Lung microvascular endothelial cell (primary cell): ENCODE measurements around the gene DAZAP1. TPM values are rescaled to one million over a fixed set of nuclear protein-coding genes. Genes with fewer than 3 reads are reported as not detected.

ENCODE experiments used
- DNase-seq, 2 donors: peaks; one replicate each; pipeline versions ENCODE4 v3.0.0 to v3.0.0-alpha.2; 2010; ENCODE audit warnings: low read depth in 2 of 2
- total RNA-seq: library from RNA; depleted of rRNA; stranded (reverse); fragments of >200 nt; gene quantifications from 2 replicates; pipeline ENCODE4 v1.2.1, GENCODE V29; 2014

Gene DAZAP1
- total RNA-seq, 1 donor from 2014 or later, result 46.4 TPM

DNA sequence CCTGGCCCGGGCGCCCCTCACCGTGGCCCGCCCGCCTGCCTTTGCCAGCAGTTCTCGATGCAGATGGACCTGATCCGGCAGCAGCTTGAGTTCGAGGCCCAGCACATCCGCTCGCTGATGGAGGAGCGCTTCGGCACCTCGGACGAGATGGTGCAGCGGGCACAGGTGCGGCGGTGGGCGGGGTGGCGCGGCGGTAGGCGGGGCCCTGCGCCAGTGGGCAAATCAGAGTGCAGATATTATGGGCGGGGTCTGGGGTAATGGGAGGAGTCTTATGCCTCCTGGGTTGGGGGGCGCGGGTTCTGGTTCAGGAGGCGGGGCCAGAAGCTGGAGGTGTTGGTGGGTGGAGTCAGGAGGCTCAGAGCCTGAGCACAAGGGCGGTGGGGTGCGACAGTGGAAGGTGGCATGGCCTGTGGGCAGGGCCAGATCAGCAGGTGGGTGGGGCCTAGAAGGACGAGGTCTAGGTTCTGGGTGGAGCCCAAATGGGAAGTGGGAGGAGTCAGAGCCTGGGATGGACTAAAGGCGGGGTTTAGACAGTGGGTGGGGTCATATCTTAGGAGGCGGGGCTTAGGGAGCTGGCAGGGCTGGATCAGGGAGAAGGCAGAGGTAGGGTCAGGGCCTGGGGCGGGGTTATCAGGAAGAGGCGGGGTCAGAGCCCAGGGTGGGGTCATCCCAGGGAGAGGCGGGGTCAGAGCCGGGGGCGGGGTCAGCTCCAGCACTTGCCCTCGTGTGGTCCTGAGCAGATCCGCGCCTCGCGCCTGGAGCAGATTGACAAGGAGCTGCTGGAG lies 48.1 kb downstream of the DAZAP1 start:
- DNase-seq, result peak; percentile 60 to 62

DNA sequence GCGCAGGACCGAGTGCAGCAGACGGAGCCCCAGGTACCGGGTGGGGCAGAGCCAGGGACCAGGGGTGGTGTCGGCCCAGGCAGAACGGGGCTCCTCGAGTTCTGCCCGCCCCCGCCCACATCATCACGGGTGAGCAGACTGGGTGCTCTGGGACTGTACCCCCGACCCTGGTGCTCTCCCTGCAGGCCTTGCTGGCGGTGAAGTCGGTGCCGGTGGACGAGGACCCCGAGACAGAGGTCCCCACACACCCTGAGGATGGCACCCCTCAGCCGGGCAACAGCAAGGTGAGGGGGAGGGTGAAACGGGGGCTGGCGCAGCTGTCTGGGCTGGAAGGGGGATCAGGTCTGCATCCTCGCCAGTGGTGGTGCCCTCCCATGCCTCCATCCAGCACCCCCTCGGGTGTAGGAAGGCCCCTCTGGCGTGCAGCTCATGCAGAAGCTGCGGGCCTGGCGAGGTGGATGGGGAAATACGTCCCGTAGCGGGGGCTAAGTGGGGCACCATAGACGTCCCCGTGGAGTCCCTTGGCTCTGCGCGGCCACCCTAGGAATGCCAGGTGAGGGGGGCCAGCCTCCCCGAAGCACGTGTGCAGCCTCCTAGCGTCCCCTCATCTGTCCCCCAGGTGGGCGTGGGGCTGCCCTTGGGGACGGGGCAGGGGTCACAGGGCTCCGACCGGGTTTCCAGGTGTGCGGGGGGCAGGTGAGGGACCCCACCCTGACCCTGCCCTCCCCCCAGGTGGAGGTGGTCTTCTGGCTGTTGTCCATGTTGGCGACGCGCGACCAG lies 48.9 kb downstream of the DAZAP1 start:
- DNase-seq, result no peak

DNA sequence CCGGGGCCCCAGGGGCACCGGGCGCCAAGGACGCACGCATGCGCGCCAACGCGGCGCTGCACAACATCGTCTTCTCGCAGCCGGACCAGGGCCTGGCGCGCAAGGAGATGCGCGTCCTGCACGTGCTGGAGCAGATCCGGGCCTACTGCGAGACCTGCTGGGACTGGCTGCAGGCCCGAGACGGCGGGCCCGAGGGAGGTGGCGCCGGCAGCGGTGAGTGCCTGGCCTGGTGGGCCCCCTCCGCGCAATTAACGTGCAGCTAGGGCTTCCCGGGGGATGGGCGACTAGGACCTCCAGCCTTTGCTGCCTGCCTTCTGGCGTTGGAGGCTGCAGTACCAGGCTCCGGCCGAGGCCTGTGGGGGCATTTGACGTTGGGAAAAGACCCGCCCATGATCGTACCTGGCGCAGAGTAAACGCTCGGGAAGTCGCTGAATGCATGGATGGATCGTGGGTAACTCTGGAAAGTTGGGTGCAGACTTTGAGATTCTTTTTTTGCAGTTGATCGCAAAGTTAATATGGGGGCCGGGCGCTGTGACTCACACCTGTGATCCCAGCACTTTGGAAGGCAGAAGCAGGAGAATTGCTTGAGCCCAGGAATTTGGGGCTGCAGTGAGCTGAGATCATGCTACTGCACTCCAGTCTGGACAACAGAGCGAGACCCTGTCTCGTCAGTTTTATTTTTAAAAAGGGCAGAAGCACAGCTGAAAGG lies 49.8 kb downstream of the DAZAP1 start:
- no peak for DNase-seq

DNA sequence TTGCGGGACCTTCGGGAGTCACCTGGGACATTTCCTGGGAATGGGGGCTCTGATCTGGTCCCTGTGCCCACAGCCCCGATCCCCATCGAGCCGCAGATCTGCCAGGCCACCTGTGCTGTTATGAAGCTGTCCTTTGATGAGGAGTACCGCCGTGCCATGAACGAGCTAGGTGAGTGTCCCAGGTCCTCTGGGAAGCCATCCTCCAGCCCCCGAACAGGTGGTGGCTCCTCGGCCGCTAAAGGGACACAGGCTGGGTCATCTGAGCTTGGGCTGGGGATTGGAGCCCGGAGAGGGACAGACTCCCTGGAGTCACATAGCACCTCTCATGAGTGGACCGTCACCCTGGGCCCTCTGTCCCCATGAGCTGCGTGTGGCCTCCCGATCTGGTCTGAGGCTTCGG lies 50.5 kb downstream of the DAZAP1 start:
- no peak for DNase-seq

DNA sequence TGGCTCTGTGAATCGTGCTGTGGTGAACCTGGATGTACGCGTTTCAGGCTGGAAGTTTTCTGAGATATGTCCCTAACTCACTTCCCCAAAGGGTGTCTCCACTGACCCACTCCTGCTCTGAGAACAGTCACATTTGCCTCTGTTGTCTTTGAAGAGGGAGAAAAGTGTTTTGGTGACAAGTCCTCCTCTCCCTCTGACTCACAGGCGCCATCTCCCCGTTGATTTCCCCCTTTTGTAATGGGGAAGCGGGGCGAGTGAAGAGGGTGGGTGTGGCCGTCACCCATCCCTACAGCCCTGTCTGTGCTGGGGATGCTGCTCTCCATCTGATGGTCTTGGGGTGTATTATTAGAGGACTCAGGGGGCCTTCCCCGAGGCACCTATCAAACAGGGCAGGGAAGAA lies 52.1 kb downstream of the DAZAP1 start:
- DNase-seq, result no peak

DNA sequence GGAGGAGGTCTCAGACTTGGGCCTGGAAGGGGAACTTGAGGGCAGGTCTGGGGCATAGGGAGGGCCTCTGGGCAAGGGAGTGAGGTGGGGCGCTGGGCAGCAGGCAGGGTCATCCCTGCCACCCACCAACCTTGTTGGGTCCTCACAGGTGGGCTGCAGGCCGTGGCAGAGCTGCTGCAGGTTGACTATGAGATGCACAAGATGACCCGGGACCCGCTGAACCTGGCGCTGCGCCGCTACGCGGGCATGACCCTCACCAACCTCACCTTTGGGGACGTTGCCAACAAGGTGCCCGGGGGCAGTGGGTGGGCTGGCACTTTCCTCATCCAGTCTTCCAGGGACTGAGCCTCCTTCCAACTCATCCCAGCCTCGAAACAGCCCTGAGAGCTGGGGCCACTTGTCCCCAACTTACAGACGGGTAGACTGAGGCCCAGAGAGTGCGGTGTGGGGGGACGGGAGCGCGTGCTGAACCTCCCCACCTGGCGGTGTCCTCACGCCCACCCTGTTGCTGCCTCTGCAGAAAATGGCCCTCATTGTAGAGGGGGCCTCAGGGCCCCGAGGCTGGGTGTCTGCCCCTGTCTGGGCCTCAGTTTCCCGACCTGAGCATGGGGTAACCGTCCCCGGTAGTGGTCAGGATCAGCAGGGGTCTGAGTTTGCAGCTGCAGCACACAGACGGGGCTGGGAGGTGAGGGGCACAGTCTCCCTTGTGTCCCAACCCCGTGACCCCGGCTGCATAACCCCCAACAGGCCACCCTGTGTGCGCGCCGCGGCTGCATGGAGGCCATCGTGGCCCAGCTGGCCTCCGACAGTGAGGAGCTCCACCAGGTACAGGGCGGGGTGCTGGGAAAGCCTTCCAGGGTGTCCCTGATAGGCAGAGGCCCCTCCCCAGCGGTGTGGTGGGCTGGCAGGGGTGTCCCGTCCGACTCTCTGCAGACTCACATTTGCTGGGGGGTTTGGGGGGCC lies 52.9 kb downstream of the DAZAP1 start:
- DNase-seq, result no peak

DNA sequence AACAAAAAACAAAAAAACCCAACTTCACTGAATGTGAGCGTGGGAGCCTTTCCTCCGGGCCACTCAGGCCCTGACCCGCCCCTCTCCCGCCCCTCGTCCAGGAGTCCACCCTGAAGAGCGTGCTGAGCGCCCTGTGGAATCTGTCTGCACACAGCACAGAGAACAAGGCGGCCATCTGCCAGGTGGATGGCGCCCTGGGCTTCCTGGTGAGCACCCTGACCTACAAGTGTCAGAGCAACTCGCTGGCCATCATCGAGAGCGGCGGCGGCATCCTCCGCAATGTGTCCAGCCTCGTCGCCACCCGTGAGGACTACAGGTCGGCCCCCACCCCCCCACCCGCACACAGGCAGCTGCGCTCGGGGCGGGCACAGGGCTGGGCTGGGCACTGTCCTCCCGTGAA lies 54.5 kb downstream of the DAZAP1 start:
- no peak for DNase-seq

DNA sequence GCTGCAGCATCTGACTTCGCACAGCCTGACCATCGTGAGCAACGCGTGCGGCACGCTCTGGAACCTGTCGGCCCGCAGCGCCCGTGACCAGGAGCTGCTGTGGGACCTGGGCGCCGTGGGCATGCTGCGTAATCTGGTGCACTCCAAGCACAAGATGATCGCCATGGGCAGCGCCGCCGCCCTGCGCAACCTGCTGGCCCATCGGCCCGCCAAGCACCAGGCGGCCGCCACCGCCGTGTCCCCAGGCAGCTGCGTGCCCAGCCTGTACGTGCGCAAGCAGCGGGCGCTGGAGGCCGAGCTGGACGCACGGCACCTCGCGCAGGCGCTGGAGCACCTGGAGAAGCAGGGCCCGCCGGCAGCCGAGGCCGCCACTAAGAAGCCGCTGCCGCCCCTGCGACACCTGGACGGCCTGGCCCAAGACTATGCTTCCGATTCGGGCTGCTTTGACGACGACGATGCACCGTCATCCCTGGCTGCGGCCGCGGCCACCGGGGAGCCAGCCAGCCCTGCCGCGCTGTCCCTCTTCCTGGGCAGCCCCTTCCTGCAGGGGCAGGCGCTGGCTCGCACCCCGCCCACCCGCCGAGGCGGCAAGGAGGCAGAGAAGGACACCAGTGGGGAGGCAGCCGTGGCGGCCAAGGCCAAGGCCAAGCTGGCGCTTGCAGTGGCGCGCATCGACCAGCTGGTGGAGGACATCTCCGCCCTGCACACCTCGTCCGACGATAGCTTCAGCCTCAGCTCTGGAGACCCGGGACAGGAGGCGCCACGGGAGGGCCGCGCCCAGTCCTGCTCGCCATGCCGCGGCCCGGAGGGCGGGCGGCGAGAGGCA lies 58.0 kb downstream of the DAZAP1 start:
- peak; percentile 69 to 78 for DNase-seq

DNA sequence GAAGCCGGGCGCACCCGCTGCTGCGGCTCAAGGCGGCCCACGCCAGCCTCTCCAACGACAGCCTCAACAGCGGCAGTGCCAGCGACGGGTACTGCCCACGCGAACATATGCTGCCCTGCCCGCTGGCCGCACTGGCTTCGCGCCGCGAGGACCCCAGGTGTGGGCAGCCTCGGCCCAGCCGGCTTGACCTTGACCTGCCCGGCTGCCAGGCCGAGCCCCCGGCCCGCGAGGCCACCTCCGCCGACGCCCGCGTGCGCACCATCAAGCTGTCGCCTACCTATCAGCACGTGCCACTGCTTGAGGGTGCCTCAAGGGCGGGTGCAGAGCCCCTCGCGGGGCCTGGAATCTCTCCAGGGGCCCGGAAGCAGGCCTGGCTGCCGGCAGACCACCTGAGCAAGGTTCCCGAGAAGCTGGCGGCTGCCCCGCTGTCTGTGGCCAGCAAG lies 58.7 kb downstream of the DAZAP1 start:
- no peak for DNase-seq

DNA sequence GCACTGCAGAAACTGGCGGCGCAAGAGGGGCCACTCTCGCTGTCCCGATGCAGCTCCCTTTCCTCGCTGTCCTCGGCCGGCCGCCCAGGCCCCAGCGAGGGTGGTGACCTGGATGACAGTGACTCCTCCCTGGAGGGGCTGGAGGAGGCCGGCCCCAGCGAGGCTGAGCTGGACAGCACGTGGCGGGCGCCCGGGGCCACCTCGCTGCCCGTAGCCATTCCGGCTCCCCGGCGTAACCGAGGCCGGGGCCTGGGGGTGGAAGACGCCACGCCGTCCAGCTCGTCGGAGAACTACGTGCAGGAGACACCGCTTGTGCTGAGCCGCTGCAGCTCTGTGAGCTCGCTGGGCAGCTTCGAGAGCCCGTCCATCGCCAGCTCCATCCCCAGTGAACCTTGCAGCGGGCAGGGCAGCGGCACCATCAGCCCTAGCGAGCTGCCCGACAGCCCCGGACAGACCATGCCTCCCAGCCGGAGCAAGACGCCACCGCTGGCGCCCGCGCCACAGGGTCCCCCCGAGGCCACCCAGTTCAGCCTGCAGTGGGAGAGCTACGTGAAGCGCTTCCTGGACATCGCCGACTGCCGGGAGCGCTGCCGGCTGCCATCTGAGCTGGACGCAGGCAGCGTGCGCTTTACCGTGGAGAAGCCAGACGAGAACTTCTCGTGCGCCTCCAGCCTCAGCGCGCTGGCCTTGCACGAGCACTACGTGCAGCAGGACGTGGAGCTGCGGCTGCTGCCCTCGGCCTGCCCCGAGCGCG lies 59.3 kb downstream of the DAZAP1 start:
- DNase-seq, result no peak

DNA sequence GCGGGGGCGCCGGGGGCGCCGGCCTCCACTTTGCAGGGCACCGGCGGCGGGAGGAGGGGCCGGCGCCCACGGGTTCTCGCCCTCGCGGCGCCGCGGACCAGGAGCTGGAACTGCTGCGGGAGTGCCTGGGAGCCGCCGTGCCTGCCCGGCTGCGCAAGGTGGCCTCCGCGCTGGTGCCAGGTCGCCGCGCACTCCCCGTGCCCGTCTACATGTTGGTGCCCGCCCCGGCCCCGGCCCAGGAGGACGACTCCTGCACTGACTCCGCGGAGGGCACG lies 59.8 kb downstream of the DAZAP1 start:
- DNase-seq, result no peak

DNA sequence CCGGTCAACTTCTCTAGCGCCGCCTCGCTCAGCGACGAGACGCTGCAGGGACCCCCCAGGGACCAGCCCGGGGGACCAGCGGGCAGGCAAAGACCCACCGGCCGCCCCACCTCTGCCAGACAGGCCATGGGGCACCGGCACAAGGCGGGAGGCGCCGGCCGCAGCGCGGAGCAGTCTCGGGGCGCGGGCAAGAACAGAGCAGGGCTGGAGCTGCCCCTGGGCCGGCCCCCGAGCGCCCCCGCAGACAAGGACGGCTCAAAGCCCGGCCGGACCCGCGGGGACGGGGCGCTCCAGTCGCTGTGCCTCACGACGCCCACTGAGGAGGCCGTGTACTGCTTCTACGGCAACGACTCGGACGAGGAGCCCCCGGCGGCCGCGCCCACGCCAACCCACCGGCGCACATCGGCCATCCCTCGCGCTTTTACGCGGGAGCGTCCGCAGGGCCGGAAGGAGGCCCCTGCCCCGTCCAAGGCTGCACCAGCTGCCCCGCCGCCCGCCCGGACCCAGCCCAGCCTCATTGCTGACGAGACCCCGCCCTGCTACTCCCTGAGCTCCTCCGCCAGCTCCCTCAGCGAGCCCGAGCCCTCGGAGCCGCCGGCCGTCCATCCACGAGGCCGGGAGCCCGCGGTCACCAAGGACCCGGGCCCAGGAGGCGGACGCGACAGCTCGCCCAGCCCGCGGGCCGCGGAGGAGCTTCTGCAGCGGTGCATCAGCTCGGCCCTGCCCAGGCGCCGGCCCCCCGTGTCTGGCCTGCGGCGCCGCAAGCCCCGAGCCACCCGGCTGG lies 60.3 kb downstream of the DAZAP1 start:
- no peak for DNase-seq

DNA sequence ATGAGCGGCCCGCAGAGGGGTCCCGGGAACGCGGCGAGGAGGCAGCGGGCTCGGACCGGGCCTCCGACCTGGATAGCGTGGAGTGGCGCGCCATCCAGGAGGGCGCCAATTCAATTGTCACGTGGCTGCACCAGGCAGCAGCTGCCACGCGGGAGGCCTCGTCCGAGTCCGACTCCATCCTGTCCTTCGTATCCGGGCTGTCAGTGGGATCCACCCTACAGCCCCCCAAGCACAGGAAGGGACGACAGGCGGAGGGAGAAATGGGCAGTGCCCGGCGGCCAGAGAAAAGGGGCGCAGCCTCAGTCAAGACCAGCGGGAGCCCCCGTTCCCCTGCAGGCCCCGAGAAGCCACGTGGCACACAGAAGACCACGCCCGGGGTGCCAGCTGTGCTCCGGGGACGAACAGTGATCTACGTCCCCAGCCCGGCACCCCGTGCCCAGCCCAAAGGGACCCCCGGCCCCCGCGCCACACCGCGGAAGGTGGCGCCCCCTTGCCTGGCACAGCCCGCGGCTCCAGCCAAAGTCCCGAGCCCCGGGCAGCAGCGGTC lies 61.0 kb downstream of the DAZAP1 start:
- no peak for DNase-seq

DNA sequence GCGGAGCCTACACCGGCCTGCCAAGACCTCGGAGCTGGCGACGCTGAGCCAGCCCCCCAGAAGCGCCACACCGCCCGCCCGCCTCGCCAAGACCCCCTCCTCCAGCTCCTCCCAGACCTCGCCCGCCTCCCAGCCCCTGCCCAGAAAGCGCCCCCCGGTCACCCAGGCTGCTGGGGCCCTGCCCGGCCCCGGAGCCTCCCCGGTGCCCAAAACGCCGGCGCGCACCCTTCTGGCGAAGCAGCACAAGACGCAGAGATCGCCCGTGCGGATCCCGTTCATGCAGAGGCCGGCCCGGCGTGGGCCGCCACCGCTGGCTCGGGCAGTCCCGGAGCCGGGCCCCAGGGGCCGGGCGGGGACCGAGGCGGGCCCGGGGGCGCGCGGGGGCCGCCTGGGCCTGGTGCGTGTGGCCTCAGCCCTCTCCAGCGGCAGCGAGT lies 61.5 kb downstream of the DAZAP1 start:
- no peak for DNase-seq

DNA sequence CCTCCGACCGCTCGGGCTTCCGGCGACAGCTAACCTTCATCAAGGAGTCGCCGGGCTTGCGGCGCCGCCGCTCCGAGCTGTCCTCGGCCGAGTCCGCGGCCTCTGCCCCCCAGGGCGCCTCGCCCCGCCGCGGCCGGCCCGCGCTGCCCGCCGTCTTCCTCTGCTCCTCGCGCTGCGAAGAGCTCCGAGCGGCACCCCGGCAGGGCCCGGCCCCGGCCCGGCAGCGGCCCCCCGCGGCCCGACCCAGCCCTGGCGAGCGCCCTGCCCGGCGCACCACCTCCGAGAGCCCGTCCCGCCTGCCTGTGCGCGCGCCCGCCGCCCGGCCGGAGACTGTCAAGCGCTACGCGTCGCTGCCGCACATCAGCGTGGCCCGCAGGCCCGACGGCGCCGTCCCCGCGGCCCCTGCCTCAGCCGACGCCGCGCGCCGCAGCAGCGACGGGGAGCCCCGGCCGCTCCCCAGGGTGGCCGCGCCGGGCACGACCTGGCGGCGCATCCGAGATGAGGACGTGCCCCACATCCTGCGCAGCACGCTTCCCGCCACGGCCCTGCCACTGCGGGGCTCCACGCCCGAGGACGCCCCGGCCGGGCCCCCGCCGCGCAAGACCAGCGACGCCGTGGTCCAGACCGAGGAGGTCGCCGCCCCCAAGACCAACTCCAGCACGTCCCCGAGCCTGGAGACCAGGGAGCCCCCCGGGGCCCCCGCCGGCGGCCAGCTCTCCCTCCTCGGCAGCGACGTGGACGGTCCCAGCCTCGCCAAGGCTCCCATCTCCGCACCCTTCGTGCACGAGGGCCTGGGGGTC lies 62.1 kb downstream of the DAZAP1 start:
- DNase-seq, result no peak

DNA sequence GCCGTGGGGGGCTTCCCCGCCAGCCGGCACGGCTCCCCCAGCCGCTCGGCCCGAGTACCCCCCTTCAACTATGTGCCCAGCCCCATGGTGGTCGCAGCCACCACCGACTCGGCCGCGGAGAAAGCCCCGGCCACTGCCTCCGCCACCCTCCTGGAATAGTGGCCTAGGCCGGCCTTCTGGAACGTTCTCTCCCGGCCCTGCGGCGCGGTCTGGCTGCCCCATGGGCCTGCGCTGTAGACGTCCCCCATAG lies 62.6 kb downstream of the DAZAP1 start:
- no peak for DNase-seq

DNA sequence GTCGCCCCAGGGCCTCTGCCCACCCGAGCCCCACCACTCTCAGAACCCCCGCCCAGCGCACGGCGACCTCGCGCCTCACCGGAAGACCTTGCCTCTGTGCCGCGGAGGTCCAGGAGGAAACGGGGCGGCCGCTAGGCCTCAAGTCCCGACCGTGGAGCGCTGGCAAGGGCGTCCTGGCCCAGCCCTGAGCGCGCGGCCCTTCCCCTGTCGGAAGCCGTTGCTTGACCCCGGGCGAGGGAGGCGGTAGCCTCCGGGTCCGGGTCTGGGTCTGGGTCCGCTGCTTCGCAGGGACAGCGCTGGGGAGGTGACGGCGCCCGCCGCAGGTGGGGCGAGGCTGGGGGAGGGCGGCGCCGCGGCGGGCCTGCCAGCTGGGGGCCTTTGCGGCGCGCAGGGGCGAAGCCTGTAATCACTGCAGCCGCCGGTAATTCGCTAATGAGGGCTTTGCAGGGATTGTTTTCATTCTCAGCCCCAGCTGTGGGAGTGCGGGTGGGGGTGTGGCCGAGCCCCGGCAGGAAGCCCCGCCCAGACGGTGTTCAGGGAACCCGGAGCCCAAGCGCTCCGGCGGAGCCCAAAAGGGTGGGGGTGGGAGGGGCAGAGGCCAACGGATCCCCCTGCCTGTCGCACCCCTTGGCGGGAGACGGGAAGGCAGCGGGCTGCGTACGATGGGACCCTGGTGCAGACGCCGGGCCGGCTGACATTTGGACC lies 63.1 kb downstream of the DAZAP1 start:
- no peak for DNase-seq
